HG02678 (cell line): ENCODE data around the gene DIPK1B.
"Not testable (repeated sequence)": the region's sequence is repeated elsewhere in the genome, so short reads cannot be mapped to it uniquely, and the experiment has no call there.

Source experiments
- ATAC-seq: cut with Tn5 transposase; IDR thresholded peaks from one replicate; pipeline ENCODE4 v1.9.1; 2021; ENCODE audit warnings: mild to moderate bottlenecking, moderate library complexity; ENCODE audit not compliant: unreplicated experiment

The DIPK1B gene

GRCh38 chr9:136748666-136749611, 36.6 kb downstream of the DIPK1B start:
- ATAC-seq = no peak

- no peak for ATAC-seq
Measured at GRCh38 chr9:136750526-136750925, 38.2 kb downstream of the DIPK1B start.

- no peak for ATAC-seq
Measured at GRCh38 chr9:136751244-136751643, 38.9 kb downstream of the DIPK1B start.

- ATAC-seq = no peak
Measured at GRCh38 chr9:136751814-136752213, 39.4 kb downstream of the DIPK1B start.

DNA sequence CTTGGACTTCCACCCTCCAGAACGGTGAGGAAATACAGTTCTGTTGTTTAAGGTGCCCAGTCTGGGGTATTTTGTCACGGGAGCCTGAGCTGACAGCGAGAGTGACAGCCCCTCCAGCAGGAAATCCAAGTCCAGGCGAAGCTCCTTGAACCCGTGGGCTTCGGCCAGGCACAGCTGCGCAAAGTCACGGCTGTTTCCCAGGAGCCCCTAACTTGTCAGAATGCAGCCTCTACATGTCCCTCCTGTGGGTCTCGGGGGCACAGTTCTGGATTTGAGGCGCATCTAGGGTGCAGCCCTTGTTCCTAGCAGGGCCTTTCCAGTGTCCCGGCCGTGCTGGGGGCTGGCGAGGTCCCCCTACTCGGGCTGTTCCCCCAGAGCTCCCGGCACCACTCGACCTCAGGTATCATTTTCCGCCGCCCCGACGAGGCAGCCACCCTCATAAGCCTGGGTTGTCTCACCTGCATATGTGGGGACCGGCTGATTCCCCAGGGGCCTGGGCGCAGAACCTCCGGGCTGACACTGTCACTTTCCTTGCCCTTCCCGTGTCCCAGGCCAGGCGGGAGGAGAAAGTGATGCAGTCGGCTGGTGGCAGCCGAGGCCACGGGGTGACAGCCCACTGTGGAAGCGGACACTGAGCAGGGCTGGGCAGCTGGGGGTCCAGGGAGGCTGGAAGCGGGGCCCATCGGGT, 41.1 kb downstream of the DIPK1B start:
- no peak for ATAC-seq

GRCh38 chr9:136754059-136754572, 41.7 kb downstream of the DIPK1B start:
- ATAC-seq = no peak

GRCh38 chr9:136754626-136755301, 42.4 kb downstream of the DIPK1B start:
- ATAC-seq = no peak

DNA sequence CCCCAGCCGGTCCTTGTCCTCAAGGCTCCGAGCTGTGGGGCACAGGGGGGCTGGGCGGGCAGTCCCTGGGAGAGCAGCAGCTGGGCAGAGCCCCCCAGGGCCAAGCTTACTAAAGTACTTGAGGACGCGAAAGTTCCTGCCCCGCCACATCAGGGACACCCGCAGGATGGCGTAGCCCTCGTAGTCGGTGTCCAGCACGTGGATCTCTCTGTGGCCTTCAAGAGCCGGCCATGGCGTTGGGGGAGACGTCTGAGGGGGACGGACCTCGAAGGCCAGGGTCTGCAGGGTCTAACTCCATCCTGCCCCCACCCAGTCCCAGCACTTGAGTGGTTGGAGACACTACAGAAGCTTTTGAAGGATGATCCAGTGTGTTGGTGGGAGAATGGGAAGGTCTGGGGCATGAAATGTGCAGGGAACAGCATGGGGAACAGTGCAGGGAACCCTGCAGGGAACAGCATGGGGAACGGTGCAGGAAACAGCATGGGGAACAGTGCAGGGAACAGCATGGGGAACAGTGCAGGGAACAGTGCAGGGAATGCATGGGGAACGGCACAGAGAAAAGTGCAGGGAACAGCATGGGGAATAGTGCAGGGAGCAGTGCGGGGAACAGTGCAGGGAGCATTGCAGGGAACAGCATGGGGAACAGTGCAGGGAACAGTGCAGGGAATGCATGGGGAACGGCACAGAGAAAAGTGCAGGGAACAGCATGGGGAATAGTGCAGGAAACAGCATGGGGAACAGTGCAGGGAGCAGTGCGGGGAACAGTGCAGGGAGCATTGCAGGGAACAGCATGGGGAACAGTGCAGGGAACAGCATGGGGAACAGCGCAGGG, 43.1 kb downstream of the DIPK1B start:
- not testable (repeated sequence) for ATAC-seq

GRCh38 chr9:136756134-136756438, 43.7 kb downstream of the DIPK1B start:
- no peak for ATAC-seq

DNA sequence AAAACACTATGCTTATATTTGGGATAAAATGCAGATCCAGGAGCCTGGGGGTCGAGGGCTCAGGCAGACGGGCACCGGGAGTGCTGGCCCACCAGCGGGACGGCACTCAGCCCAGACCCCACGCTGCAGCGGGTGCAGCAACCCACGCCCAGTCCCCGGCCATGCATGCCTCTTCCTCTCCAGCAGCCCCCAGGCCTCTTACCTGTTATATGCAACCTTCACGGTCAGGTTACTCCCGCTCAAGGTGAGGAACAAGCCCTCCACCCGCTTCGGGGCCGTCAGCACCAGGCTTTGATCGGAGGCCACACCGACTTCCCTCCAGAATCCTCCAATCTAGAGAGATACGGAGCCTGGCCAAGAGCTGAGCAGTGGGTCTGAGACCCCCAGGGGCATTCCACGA, 44.5 kb downstream of the DIPK1B start:
- ATAC-seq = no peak

GRCh38 chr9:136757328-136757727, 45.0 kb downstream of the DIPK1B start:
- no peak for ATAC-seq

DNA sequence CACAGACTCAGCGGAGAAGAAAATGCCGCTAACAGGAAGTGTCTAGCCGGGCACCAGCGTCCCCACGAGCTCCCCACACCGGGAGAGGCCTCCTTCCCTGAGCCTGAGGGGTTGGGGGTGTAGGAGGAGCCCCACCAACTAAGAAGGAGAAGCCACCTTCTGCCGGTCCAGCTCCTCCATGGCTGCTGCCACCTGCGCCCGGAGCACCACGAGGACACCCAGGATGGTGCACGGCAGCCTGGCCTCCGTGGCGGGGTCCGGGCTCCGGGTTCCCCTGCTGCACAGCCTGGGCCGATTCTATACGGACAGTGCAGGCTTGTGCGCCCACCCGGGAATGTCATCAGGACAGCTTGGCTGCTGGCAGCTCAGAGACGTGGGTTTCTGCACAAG, 45.4 kb downstream of the DIPK1B start:
- no peak for ATAC-seq

- ATAC-seq = no peak
Measured at GRCh38 chr9:136759001-136759400, 46.6 kb downstream of the DIPK1B start.

DNA sequence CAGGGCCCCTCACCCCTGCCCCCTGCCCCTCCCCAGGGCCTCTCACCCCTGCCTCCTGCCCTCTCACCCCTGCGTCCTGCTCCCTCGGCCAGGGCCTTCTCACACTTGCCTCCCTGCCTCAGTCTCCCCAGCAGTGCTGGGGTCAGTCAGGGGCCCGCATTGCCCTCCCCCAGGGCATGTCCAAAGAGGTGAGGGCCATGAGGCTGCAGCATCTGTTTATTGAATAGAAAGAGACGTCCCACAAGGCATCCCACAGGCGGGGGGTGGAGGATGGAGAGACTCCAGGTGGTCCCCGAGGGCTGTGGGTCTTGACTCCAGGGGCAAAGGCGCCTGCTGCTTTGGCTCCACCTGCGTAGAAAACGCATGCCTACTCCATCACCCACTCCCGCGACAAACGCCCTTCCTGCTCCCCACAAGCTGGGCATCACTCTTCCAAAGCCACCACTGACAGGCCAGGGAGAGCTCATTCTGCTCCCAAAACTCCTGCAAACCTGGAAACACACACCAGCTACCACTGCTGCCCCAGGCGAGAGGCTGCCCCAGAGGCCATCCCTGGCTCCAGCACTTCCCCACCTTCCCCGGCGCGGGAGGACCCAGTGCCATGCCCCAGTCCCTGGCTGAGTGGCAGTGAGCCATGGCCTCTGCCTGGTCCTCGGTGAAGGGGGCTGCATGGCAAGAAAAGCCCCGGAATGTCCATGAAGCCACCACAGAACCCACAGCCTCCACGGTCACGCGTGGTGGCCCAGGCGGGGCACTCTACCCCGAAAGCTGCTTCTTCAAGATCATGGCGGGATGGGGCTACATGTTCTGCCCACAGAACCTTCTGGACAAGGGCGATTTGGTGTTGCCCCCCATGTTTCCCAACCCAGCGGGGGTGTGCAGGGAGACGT, 47.3 kb downstream of the DIPK1B start:
- ATAC-seq = no peak

- no peak for ATAC-seq
Measured at GRCh38 chr9:136760424-136760823, 48.1 kb downstream of the DIPK1B start.

DNA sequence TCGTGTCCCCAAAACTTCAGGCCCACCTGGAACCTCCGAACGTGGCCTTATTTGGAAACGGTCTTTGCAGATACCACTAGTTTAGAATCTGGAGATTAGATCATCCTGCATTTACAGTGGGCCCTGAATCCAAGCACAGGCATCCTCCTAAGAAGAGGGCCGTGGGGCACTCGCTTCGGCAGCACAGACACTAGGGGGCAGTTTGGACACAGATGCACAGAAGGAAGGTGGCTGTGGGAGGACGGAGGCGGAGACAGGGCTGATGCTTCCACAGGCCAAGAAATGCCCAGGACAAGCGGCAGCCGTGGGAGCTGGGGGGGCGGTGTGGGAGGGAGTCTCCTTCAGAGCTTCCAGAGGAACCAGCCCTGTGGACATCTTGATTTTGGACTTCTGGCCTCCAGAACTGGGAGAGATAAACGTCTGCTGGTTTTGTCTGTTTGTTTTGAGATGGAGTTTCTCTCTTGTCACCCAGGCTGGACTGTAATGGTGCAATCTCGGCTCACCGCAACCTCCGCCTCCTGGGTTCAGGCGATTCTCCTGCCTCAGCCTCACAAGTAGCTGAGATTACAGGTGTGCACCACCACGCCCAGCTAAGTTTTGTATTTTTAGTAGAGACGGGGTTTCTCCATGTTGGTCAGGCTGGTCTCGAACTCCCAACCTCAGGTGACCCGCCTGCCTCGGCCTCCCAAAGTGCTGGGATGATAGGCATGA, 48.6 kb downstream of the DIPK1B start:
- not testable (repeated sequence) for ATAC-seq

DNA sequence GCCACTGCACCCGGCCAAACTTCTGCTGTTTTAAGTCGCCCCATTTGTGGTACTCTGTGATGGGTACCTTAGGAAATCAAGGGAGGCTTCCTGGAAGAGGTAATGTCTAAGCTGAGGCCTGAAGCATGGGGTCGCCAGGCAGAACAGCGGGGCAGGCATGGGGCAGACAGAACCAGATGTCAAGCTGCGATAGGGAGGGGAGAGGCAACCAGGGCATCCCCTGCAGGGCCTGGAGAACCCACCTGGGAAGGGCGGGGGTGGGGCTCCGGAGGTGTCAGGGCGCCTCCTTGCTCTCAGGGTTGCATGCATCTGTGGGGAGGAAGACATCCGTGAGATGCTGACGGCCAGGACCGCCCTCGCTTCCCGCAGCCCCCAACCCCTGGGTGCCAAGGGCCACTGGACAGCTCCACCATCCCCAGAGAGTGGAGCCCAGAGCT, 49.2 kb downstream of the DIPK1B start:
- ATAC-seq = no peak

DNA sequence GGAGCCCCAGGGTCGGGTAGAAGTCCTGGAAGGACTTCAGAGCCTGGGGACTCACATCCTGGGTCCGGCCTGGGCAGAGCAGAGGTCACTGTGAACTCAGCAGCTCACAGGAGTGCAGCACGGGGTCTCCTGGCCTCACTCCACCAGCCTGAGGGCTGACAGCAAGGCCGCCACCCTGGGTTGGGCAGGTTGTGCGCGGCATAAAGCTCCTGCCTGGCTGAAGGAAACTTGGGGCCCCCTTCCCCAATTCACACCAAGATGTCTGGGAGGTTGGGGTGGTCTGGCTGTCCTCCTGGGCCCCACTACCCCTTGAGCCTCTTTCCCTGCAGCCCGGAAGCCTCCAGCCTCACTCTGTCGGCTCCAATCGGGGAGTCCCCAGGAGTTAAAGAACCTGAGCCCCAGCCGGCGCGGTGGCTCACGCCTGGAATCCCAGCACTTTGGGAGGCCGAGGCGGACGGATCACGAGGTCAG, 49.9 kb downstream of the DIPK1B start:
- no peak for ATAC-seq
